ENCODE measurements around the gene NOTO. TPM values are rescaled to one million over a fixed set of nuclear protein-coding genes. Genes with fewer than 3 reads are reported as not detected.

NOTO gene
- total and polyA plus RNA-seq, 2 donors from 2014 or later: not detected

DNA sequence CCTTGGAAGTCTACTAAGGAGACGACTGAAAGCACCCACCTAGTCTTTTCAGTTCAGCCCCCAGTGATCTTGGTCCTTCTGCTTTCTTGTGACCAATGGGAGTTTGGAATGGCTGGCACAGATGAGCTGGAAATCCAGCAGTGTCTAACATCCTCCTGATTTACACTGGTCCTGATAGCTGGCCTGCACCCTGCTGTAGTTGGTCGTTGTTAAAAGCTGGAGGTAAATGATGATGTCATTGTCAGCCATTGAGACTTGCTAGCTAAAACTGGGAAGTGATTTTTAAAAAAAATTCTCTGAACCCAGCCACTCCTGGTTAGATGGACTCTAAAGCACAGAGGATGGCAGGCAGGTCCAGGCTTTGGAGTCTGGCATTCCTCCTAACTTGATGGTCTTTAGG, 51.0 kb downstream of the NOTO start:
- Histone ChIP-seq H3K9ac (ENCODE audit: low read length in 3 of 3) (no peak overlapping the region), H3K9me3 (ENCODE audit: control insufficient read depth in 2 of 3, insufficient read depth in 1 of 3, low read length in 3 of 3) (no peaks in the 10 kb centered on the region), H3K4me3 (ENCODE audit: low read length in 3 of 3) (no peak overlapping the region), H3K36me3 (ENCODE audit: control insufficient read depth in 2 of 3, insufficient read depth in 3 of 3, low read length in 3 of 3) (peaks cover 4 to 41% (median 40%) of the 10 kb centered on the region in 3 donors), H3K27ac (ENCODE audit: low read depth in 2 of 2, low read length in 2 of 2) (no peak overlapping the region), H3K4me1 (ENCODE audit: control insufficient read depth in 2 of 3, insufficient read depth in 2 of 3, low read depth in 1 of 3, low read length in 3 of 3) (no peaks in the 10 kb centered on the region), H3K27me3 (ENCODE audit: control insufficient read depth, insufficient read depth, low read length) (no peaks in the 10 kb centered on the region)
- intact Hi-C loops (cut with DNase I): no loop called here
- DNase-seq (no peak), FAIRE-seq (no peak)
- TF ChIP-seq CTCF (IDR thresholded peaks at IDR 0.05; ENCODE audit: borderline replicate concordance, extremely low read depth, insufficient read depth): no peak

DNA sequence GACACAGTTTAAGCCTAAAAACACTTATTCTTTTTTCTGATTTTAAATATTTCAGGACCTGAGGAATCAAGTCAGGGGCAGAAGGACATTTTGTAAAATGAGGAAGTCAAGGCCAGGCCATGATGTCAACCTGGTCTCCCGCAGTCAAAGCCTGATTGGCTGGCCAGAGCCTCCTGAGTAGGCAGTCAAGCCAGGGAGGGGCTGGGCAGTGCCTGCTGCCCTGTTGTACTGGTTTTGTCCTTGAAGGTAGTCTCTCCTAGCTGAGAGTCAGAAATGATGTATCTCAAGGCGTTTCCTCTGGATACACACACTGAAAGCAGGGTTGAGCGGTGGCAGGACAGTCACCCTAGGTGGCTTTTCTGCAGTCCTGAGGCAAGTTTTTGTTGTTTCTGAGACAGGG, 51.5 kb downstream of the NOTO start:
- H3K4me3 ChIP-seq (ENCODE audit: low read length in 3 of 3): no peak overlapping the region
- no peaks in the 10 kb centered on the region for H3K27me3 ChIP-seq (ENCODE audit: control insufficient read depth, insufficient read depth, low read length)
- intact Hi-C loops (cut with DNase I): no loop called here
- DNase-seq (no peak), FAIRE-seq (no peak)
- H3K36me3 ChIP-seq (ENCODE audit: control insufficient read depth in 2 of 3, insufficient read depth in 3 of 3, low read length in 3 of 3): peaks cover 4 to 36% (median 35%) of the 10 kb centered on the region in 3 donors
- no peak overlapping the region for H3K27ac ChIP-seq (ENCODE audit: low read depth in 2 of 2, low read length in 2 of 2)
- no peak for TF ChIP-seq CTCF (IDR thresholded peaks at IDR 0.05; ENCODE audit: borderline replicate concordance, extremely low read depth, insufficient read depth)
- H3K9me3 ChIP-seq (ENCODE audit: control insufficient read depth in 2 of 3, insufficient read depth in 1 of 3, low read length in 3 of 3): no peaks in the 10 kb centered on the region
- H3K9ac ChIP-seq (ENCODE audit: low read length in 3 of 3): no peak overlapping the region
- H3K4me1 ChIP-seq (ENCODE audit: control insufficient read depth in 2 of 3, insufficient read depth in 2 of 3, low read depth in 1 of 3, low read length in 3 of 3): no peaks in the 10 kb centered on the region

GRCh38 chr2:73254343-73255006, 52.1 kb downstream of the NOTO start:
- H3K9me3 ChIP-seq (ENCODE audit: control insufficient read depth in 2 of 3, insufficient read depth in 1 of 3, low read length in 3 of 3): no peaks in the 10 kb centered on the region
- FAIRE-seq: no peak

More at GRCh38 chr2:73254343-73255006, 52.1 kb downstream of the NOTO start:
- no peak overlapping the region for H3K27ac ChIP-seq (ENCODE audit: low read depth in 2 of 2, low read length in 2 of 2)
- H3K4me1 ChIP-seq (ENCODE audit: control insufficient read depth in 2 of 3, insufficient read depth in 2 of 3, low read depth in 1 of 3, low read length in 3 of 3): no peaks in the 10 kb centered on the region
- H3K9ac ChIP-seq (ENCODE audit: low read length in 3 of 3): no peak overlapping the region
- intact Hi-C loops (cut with DNase I): no loop called here
- peaks cover 4 to 30% (median 29%) of the 10 kb centered on the region in 3 donors for H3K36me3 ChIP-seq (ENCODE audit: control insufficient read depth in 2 of 3, insufficient read depth in 3 of 3, low read length in 3 of 3)
- H3K27me3 ChIP-seq (ENCODE audit: control insufficient read depth, insufficient read depth, low read length): no peaks in the 10 kb centered on the region
- no peak for TF ChIP-seq CTCF (IDR thresholded peaks at IDR 0.05; ENCODE audit: borderline replicate concordance, extremely low read depth, insufficient read depth)
- DNase-seq: no peak
- no peak overlapping the region for H3K4me3 ChIP-seq (ENCODE audit: low read length in 3 of 3)

Measured in kidney (tissue), 14 donors.